HFFc6 (cell line): ENCODE results near the gene SLC26A4. TPM values are rescaled to one million over a fixed set of nuclear protein-coding genes. Genes with fewer than 3 reads are reported as not detected.

Source experiments
- DNase-seq: peaks from one replicate; pipeline ENCODE4 v3.0.0-alpha.2; 2018
- H3K27ac Mint-ChIP-seq: 2 replicates; pipeline ENCODE4 v1.8.0; 2020; ENCODE audit warnings: mild to moderate bottlenecking, mixed read lengths
- H3K27me3 Mint-ChIP-seq: 2 replicates; pipeline ENCODE4 v1.8.0; 2021; ENCODE audit warnings: mild to moderate bottlenecking, moderate library complexity, mixed read lengths; ENCODE audit not compliant: insufficient read depth
- H3K36me3 Mint-ChIP-seq: 2 replicates; pipeline ENCODE4 v1.8.0; 2021; ENCODE audit warnings: low read depth, mixed read lengths
- H3K4me1 Mint-ChIP-seq: 2 replicates; pipeline ENCODE4 v1.8.0; 2020; ENCODE audit warnings: low read depth, mixed read lengths
- H3K4me3 Mint-ChIP-seq: 2 replicates; pipeline ENCODE4 v1.8.0; 2020; ENCODE audit warnings: mild to moderate bottlenecking, moderate library complexity, mixed read lengths
- H3K9me3 Mint-ChIP-seq: 2 replicates; pipeline ENCODE4 v1.8.0; 2020; ENCODE audit warnings: mild to moderate bottlenecking, mixed read lengths
- CTCF ChIP-seq: fragments of 200-600 bp; sonication (generic); IDR thresholded peaks from 2 replicates; pipeline ENCODE4 v1.5.0; 2021; ENCODE audit warnings: antibody characterized with exemption, mild to moderate bottlenecking
- total RNA-seq, 6 experiments: library from RNA; stranded (reverse); fragmentation: NEBNext Ultra II Directional; extraction: Animal tissue kit (Norgen Biotek cat#: 25700); gene quantifications; 2 replicates in 1 of 6; 3 replicates in 5 of 6; pipeline ENCODE4 v1.2.3, GENCODE V29; 2021

The SLC26A4 gene
- total RNA-seq, 6 experiments from 2014 or later = 0.18 to 0.63 (median 0.21) TPM; not detected in 1

DNA sequence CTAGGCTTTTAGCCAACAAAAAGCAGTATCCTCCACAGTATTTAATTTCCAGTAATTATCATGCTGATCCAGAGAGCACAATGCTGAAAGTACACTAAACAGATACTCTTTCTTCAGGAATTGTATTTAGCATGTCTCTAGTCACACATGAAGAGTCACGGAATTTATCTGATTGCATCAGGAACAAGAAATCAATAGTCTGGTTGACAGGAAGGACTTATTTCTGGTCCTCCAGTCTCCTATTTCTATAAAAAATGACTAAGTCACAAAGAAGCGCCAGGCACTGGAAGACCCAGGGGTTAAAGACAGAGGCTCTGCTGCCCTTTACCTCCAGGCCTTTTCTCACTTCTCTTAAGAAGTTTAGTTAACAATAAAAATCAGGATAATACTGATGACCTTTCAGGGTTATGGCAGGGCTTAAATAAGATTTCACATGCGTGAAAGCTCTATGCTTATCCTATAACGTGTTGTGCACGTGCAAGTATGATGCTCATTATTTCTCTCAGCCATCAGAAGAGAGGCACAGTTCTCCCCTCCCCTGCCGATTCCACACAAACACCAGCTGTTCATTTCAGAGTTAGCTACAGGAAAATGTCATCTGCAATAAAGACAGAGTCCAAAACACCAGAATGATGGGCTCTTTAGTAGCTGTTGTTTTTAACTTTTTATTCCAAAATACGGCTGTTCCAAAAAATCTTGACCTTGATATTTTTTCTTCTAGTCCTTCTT, 36.9 kb downstream of the SLC26A4 start:
- H3K36me3 Mint-ChIP-seq = no peaks in the 10 kb centered on the region
- H3K27ac Mint-ChIP-seq = no peak overlapping the region
- no peak overlapping the region for H3K4me3 Mint-ChIP-seq
- H3K9me3 Mint-ChIP-seq = no peaks in the 10 kb centered on the region
- H3K4me1 Mint-ChIP-seq = peaks cover 12% of the 10 kb centered on the region
- no peak for TF ChIP-seq CTCF
- DNase-seq = no peak
- H3K27me3 Mint-ChIP-seq = peaks cover 3% of the 10 kb centered on the region; the same call in 1 of the 2 replicates

DNA sequence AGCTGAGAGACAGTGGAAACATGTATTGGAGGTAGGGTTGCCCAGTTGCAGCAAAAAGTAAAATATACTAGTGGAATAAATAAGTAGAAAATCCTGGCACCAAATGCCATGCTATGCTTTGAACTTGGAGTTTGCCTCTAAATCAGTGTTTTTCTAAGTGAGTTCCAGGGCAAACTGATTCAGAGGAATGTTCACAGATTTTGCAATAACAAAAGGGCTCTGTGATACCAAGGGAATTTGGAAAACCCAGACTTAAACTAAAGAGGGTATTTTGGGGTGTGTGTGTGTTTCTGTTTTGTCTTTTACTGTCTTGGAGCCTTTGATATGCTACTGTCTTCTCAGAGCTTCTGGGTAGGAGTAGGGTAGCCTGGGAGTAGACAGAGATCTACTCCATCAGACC, 39.9 kb downstream of the SLC26A4 start:
- peaks cover 3% of the 10 kb centered on the region for H3K27me3 Mint-ChIP-seq
- no peaks in the 10 kb centered on the region for H3K9me3 Mint-ChIP-seq
- H3K36me3 Mint-ChIP-seq = no peaks in the 10 kb centered on the region
- no peak for DNase-seq
- H3K4me1 Mint-ChIP-seq = no peaks in the 10 kb centered on the region
- no peak overlapping the region for H3K4me3 Mint-ChIP-seq
- no peak overlapping the region for H3K27ac Mint-ChIP-seq
- no peak for TF ChIP-seq CTCF

- Mint-ChIP-seq H3K4me3 (no peak overlapping the region), H3K4me1 (no peaks in the 10 kb centered on the region), H3K9me3 (no peaks in the 10 kb centered on the region), H3K27me3 (peaks cover 3% of the 10 kb centered on the region), H3K36me3 (no peaks in the 10 kb centered on the region), H3K27ac (no peak overlapping the region)
- no peak for TF ChIP-seq CTCF
- DNase-seq = no peak
These were observed 40.6 kb downstream of the SLC26A4 start for GRCh38 chr7:107701191-107701590.

DNA sequence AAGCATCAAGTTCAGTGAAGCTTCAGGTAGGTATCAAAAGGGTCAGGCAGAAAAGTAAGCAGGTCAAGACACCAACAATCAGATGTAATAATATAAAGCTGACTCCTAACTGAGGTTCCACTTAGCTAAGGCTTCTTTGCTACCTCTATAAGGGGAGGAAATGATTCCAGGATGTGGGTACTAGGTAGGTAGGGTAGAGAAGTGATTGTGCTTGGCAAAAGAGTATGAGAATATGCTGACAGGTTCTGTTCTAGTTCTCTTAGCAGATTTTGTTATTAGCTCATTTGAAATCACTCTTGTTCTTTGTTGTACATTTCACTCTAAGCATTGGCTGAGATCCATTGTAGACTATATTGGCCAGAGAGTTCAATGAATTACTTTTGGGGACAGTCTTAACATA, 42.6 kb downstream of the SLC26A4 start:
- Mint-ChIP-seq H3K9me3 (no peaks in the 10 kb centered on the region), H3K27ac (no peak overlapping the region), H3K4me3 (no peak overlapping the region), H3K4me1 (no peaks in the 10 kb centered on the region), H3K27me3 (peaks cover 3% of the 10 kb centered on the region; the same call in 1 of the 2 replicates), H3K36me3 (no peaks in the 10 kb centered on the region)
- no peak for TF ChIP-seq CTCF
- no peak for DNase-seq

GRCh38 chr7:107703872-107704271, 43.2 kb downstream of the SLC26A4 start:
- no peak for DNase-seq
- peaks cover 4% of the 10 kb centered on the region for H3K4me1 Mint-ChIP-seq
- H3K9me3 Mint-ChIP-seq = no peaks in the 10 kb centered on the region
- H3K36me3 Mint-ChIP-seq = no peaks in the 10 kb centered on the region
- no peak overlapping the region for H3K4me3 Mint-ChIP-seq
- H3K27me3 Mint-ChIP-seq = peaks cover 3% of the 10 kb centered on the region; the same call in 1 of the 2 replicates
- H3K27ac Mint-ChIP-seq = no peak overlapping the region
- TF ChIP-seq CTCF = no peak
